Measurements from ENCODE around the gene PARD3.

The PARD3 gene

GRCh38 chr10:34112171-34112782 lies 702.8 kb downstream of the PARD3 start:
- no peak overlapping the region for H3K4me3 ChIP-seq (ENCODE audit: low read length)
- no peak for TF ChIP-seq ZNF274 (IDR thresholded peaks at IDR 0.05; ENCODE audit: low read depth, low read length)

GRCh38 chr10:34111179-34111578 lies 703.9 kb downstream of the PARD3 start:
- no peak for TF ChIP-seq ZNF274 (IDR thresholded peaks at IDR 0.05; ENCODE audit: low read depth, low read length)
- no peak overlapping the region for H3K4me3 ChIP-seq (ENCODE audit: low read length)

GRCh38 chr10:34109952-34110702 lies 705.0 kb downstream of the PARD3 start:
- TF ChIP-seq ZNF274 (IDR thresholded peaks at IDR 0.05; ENCODE audit: low read depth, low read length): no peak
- H3K4me3 ChIP-seq (ENCODE audit: low read length): no peak overlapping the region

DNA sequence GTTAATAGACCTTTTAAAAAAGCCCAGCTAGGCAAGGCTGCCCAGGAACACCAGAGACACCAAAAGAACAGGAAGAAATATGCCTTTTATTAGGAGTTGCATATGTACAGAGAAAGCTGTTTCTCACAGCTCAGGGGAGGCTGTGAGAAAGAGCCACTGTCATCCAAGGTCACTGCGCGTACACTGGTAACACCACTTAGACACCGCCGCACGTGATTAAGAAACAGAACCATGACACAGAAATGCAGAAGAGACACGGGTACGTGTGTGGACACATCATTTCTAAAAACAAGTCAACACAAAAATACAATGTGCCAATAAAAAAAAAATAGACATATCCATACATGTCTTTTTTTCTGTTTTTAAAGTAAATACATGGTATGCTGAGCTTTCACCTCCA lies 705.6 kb downstream of the PARD3 start:
- no peak overlapping the region for H3K4me3 ChIP-seq (ENCODE audit: low read length)
- TF ChIP-seq ZNF274 (IDR thresholded peaks at IDR 0.05; ENCODE audit: low read depth, low read length): no peak

DNA sequence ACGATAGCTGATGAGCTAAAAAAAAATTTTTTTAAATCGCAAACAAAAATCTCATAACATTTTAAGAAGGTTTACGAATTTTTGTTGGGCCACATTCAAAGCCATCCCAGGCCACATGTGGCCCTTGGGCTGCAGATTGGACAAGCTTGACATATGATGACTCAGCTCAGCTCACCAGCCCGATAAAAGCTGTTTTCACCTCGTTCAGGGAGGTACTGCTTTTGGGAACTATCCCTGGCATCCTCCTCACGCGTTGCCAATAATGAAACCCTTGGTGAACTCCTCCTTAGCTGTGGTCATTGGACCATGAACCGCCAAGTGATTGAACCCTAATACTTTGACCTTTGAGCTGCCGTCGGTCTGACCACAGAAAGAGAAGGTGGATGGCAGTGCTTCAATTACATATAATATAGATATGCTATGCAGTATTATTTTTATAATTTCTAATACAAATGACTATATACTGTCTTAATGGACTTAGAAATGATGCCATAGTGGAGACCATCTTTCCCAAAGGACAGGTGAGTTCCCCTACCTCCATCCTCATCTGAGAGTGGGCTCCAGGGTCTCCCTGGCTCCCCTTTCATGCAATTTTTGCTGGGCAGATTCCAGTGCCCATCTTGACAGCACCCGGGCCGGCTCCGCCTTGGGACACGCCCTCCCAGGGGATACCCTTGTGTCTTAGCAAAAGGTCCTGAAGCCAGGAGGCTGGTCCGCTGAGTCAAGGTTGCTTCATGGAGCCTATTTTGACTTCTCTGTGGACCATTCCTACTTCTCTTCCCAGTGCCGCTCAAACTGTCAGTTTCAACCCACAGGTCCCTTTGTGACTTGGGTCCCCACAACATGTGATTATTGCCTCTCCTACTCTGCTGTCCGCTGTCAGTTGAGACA lies 707.2 kb downstream of the PARD3 start:
- no peak for TF ChIP-seq ZNF274 (IDR thresholded peaks at IDR 0.05; ENCODE audit: low read depth, low read length)
- H3K4me3 ChIP-seq (ENCODE audit: low read length): no peak overlapping the region

GRCh38 chr10:34106356-34106885 lies 708.7 kb downstream of the PARD3 start:
- no peak for TF ChIP-seq ZNF274 (IDR thresholded peaks at IDR 0.05; ENCODE audit: low read depth, low read length)
- no peak overlapping the region for H3K4me3 ChIP-seq (ENCODE audit: low read length)

DNA sequence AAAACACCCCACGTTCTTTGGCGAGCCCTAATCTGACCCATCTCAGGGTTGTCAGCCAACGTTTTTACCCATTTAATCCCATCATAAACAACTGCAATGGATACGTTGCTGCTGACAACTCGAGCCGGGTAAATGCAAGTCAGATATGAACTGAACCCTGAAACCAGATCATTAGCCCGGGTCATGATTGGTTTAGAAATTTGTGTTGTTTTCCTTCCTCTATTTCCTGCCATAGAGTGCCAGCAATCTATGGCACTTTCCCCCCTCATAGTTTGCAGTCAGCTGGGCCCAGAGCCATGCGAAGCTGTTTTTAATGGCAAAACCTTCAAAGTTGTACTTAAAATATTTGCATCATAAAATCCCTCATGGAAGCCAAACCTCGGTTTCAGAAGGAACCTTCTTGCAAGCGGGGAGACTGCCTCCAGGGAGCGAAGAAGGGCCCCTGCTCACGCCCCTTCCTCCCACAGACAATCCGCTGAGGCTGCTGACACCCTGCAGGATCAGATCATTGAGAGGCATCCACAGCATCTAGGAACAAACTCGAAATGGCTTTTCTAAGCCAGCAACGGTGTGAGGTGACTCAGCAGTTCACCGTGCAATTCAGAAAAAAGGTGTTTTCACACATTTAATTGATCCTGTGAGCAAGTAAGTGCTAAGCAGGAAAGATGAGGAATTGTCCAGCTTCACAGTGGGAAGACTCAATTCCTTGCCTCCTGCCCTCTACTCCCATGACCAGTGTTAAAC lies 710.1 kb downstream of the PARD3 start:
- no peak overlapping the region for H3K4me3 ChIP-seq (ENCODE audit: low read length)
- no peak for TF ChIP-seq ZNF274 (IDR thresholded peaks at IDR 0.05; ENCODE audit: low read depth, low read length)

DNA sequence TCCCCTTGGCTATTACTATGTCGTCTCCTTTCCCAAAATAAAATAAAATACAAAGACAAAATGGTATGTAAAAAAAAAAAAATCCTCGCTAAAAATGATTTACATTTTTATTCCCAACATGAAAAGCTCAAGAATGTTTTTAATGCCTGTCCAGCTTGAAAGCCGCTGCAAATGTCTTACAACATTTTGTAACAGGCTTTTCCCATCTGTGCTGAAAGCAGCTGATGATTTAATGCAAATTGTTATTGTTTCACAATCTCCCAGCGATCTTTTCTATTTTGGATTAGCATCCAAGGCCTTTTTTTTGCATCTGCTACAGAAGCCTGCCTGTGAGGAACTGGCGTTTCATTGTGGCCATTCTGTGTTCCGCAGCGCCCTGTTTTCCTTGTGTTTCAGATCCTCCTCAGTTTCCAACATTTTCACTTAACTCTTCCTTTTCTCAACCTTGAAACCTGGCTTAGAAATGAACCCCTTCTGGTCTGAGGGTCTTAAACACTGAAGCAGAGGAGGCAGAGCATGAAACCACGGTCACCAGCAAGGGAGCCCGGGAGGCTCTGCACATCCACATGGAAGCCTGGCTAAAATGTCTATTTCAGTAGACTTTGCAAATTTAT lies 712.1 kb downstream of the PARD3 start:
- no peak for TF ChIP-seq ZNF274 (IDR thresholded peaks at IDR 0.05; ENCODE audit: low read depth, low read length)
- H3K4me3 ChIP-seq (ENCODE audit: low read length): no peak overlapping the region

DNA sequence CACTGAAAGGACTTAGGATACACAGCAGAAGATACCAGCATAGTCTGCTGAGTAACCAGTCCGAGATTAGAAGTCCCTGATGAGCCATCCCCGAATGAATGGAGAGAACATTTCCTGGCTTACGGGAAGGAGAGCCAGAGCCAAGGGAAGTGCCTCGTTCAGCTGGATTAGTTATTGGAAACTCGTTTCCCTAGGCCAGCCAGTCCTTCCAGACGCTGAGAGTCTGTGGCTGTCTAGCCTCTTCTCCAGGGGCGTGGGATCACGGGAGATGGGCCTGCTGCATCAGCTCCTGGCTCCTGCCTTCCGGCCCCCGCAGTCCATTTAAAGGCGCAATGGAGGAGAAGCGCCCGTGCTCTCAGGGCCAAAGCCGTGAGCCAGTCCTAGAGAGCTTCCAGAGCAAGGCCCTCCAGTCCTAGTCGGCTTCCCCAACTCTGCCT lies 712.8 kb downstream of the PARD3 start:
- no peak overlapping the region for H3K4me3 ChIP-seq (ENCODE audit: low read length)
- TF ChIP-seq ZNF274 (IDR thresholded peaks at IDR 0.05; ENCODE audit: low read depth, low read length): no peak

DNA sequence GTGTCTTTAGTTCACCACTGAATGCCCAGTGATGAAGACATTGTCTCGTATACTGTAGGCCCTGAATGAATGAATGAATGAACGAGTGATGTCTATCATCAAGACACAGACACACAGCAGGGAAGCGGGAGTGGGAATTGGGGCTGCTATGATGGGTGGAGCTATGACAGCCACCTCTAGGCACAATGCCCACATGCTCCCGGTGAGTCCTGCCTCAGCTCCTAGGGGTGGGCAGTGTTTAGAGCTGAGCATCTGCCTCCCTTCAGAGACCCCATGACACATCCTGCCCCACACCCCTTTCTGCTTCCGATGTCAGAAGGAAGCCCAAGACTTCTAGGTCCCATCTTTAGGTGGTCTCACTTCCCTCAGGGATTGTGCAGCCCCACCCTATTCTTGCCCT lies 714.1 kb downstream of the PARD3 start:
- H3K4me3 ChIP-seq (ENCODE audit: low read length): no peak overlapping the region
- no peak for TF ChIP-seq ZNF274 (IDR thresholded peaks at IDR 0.05; ENCODE audit: low read depth, low read length)

- no peak for TF ChIP-seq ZNF274 (IDR thresholded peaks at IDR 0.05; ENCODE audit: low read depth, low read length)
- H3K4me3 ChIP-seq (ENCODE audit: low read length): no peak overlapping the region
Measured at GRCh38 chr10:34098821-34099567, 716.1 kb downstream of the PARD3 start.

- TF ChIP-seq ZNF274 (IDR thresholded peaks at IDR 0.05; ENCODE audit: low read depth, low read length): no peak
- H3K4me3 ChIP-seq (ENCODE audit: low read length): no peak overlapping the region
Measured at GRCh38 chr10:34097682-34098081, 717.4 kb downstream of the PARD3 start.

DNA sequence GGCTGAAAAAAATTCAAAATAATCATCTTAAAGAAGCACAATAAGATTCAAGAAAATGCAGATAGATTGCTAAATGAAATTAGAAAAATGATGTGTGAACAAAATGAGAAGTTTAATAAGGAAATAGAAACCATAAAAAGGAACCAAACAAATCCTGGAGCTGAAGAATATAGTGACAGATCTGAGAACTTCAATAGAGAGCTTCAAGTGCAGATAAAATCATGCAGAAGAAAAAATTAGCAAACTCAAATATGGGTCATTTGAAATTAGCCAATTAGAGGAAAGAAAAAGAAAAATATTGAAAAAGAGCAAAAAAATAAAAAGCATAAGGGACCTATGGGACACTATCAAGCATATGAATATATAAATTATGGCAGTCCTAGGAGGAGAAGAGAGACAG lies 720.1 kb downstream of the PARD3 start:
- TF ChIP-seq ZNF274 (IDR thresholded peaks at IDR 0.05; ENCODE audit: low read depth, low read length): no peak
- H3K4me3 ChIP-seq (ENCODE audit: low read length): no peak overlapping the region

Measured in GM08714 (cell line).